Testis (tissue), 2 donors: ENCODE measurements around the gene SLC17A9.

Source experiments
- POLR2A ChIP-seq: fragments of 450-650 bp; IDR thresholded peaks from one replicate; pipeline ENCODE4 v1.6.1; 2017; ENCODE audit warnings: antibody characterized with exemption, mild to moderate bottlenecking, moderate library complexity
- TF ChIP-seq, protein P1 (sequence below), 3 experiments: fragments of 450-650 bp in 2 of 3; fragments of 200-600 bp in 1 of 3; sonication (generic) in 1 of 3; IDR thresholded peaks; one replicate each; pipeline ENCODE4 v1.5.1; 2016 to 2019; ENCODE audit warnings: antibody characterized with exemption in 3 of 3, mild to moderate bottlenecking in 2 of 3, moderate library complexity in 1 of 3

DNA sequence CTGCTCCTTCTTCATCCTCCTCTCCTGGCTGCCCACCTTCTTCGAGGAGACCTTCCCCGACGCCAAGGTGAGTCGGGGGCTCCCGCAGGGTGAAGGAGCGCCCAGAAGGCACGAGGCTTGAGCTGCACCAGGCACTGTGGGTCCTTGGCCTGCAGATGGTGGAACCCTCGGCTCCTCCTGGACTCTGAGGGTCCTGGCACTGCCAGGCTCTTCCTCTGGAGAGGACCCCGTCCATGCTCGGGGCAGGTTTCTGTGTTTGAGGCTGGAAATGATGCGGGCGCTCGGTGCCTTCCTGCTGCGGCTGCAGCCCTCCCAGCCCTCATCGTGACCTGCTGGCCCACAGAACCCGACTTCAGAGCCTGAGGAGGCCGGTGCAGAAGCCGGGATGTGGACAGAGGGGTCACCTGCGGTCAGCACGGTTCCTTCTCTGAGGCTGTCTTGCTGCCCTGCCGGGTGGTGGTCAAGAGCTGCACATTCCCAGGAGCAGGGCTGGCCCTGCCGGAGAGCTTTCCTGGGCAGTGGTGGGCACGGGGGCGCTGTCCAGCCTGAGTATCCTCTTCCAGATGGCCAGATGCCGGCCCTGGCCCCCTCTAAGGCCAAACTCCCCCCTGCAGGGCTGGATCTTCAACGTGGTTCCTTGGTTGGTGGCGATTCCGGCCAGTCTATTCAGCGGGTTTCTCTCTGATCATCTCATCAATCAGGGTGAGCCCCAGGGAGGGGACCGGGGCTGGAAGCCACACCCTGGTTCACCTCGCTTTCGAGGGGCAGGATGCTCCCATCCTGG, 11.3 kb downstream of the SLC17A9 start:
- TF ChIP-seq, protein P1, sequence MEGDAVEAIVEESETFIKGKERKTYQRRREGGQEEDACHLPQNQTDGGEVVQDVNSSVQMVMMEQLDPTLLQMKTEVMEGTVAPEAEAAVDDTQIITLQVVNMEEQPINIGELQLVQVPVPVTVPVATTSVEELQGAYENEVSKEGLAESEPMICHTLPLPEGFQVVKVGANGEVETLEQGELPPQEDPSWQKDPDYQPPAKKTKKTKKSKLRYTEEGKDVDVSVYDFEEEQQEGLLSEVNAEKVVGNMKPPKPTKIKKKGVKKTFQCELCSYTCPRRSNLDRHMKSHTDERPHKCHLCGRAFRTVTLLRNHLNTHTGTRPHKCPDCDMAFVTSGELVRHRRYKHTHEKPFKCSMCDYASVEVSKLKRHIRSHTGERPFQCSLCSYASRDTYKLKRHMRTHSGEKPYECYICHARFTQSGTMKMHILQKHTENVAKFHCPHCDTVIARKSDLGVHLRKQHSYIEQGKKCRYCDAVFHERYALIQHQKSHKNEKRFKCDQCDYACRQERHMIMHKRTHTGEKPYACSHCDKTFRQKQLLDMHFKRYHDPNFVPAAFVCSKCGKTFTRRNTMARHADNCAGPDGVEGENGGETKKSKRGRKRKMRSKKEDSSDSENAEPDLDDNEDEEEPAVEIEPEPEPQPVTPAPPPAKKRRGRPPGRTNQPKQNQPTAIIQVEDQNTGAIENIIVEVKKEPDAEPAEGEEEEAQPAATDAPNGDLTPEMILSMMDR (IDR thresholded peaks at IDR 0.05) = no peak
- TF ChIP-seq POLR2A = no peak
